Esophagus mucosa (tissue), 1 donor: Measurements from ENCODE around the gene PTGER1. TPM values are rescaled to one million over a fixed set of nuclear protein-coding genes. Genes with fewer than 3 reads are reported as not detected.

Experiments used
- ATAC-seq: fragments of 200-7000 bp; cut with Tn5 transposase; one replicate; pipeline ENCODE4 v1.9.1; 2020
- total RNA-seq: library from RNA; stranded (reverse); gene quantifications from one replicate; pipeline ENCODE4 v1.2.4, GENCODE V29; 2023
- donor health status: DM: yes; HTN: yes; CAD: no.

PTGER1 gene
- total RNA-seq, 1 donor from 2014 or later = 0.44 TPM

GRCh38 chr19:14441041-14441938 lies 33.9 kb downstream of the PTGER1 start:
- no peak for ATAC-seq

- ATAC-seq = peak; percentile 51
Observed at GRCh38 chr19:14440049-14440448, 35.1 kb downstream of the PTGER1 start.

GRCh38 chr19:14439014-14439413 lies 36.1 kb downstream of the PTGER1 start:
- ATAC-seq = no peak

- ATAC-seq = no peak
Observed at GRCh38 chr19:14437578-14438140, 37.5 kb downstream of the PTGER1 start.

GRCh38 chr19:14435320-14436050 lies 39.7 kb downstream of the PTGER1 start:
- no peak for ATAC-seq

GRCh38 chr19:14434543-14435319 lies 40.4 kb downstream of the PTGER1 start:
- ATAC-seq = peak; percentile 85

- ATAC-seq = peak; percentile 29
Observed at GRCh38 chr19:14433554-14434501, 41.3 kb downstream of the PTGER1 start.

- ATAC-seq = no peak
Observed at GRCh38 chr19:14432791-14433553, 42.2 kb downstream of the PTGER1 start, which contains the start of gene PKN1. PKN1 (plus strand) TSS chr19:14433306; CDS start chr19:14433522, 216 bp downstream.

GRCh38 chr19:14430712-14431111 lies 44.4 kb downstream of the PTGER1 start:
- no peak for ATAC-seq

GRCh38 chr19:14428882-14429416 lies 46.2 kb downstream of the PTGER1 start:
- no peak for ATAC-seq

GRCh38 chr19:14427461-14427860 lies 47.7 kb downstream of the PTGER1 start:
- no peak for ATAC-seq

- ATAC-seq = no peak
Observed at GRCh38 chr19:14425696-14426138, 49.4 kb downstream of the PTGER1 start.

Other genes starting within 250 kb of the PTGER1 start
- gene ADGRE5, start 93.9 kb downstream of the PTGER1 start, total RNA-seq = 4.8 TPM
- 59.6 TPM for gene DDX39A, start 56.0 kb downstream of the PTGER1 start, total RNA-seq
- 10.5 TPM for gene PKN1, start 42.0 kb downstream of the PTGER1 start, total RNA-seq
- gene GIPC1, start 20.8 kb upstream of the PTGER1 start, total RNA-seq = 254 TPM
- 337 TPM for gene DNAJB1, start 43.0 kb upstream of the PTGER1 start, total RNA-seq
- 341 TPM for gene TECR, start 54.2 kb upstream of the PTGER1 start, total RNA-seq
- 186 TPM for gene NDUFB7, start 96.7 kb upstream of the PTGER1 start, total RNA-seq
- 0.20 TPM for gene CLEC17A, start 107.7 kb upstream of the PTGER1 start, total RNA-seq
- 0.12 TPM for gene ADGRE3, start 199.5 kb upstream of the PTGER1 start, total RNA-seq
- gene ZNF333, start 214.7 kb upstream of the PTGER1 start, total RNA-seq = 3.5 TPM